GM23338 (cell line): ENCODE measurements around the gene FAM156B.
"Not testable (repeated sequence)": the region's sequence is repeated elsewhere in the genome, so short reads cannot be mapped to it uniquely, and the experiment has no call there.

Source experiments
- CREB1 ChIP-seq: fragments of 250-450 bp; sonication (Bioruptor Pico); IDR thresholded peaks from 2 replicates; pipeline ENCODE4 v1.5.0; 2020; ENCODE audit warnings: low read depth, mild to moderate bottlenecking, moderate library complexity
- EZH2 ChIP-seq: fragments of 200-600 bp; sonication (generic); IDR thresholded peaks from one replicate; pipeline ENCODE4 v1.8.0; 2017; ENCODE audit warnings: antibody characterized with exemption, mild to moderate bottlenecking, low read depth; ENCODE audit not compliant: unreplicated experiment
- EZH2phosphoT487 ChIP-seq: fragments of 200-600 bp; sonication (generic); IDR thresholded peaks from one replicate; pipeline ENCODE4 v1.8.1; 2018; ENCODE audit warnings: antibody characterized with exemption; ENCODE audit not compliant: unreplicated experiment
- JUNB ChIP-seq: IDR thresholded peaks from one replicate; pipeline ENCODE4 v1.6.1; 2016; ENCODE audit warnings: antibody characterized with exemption; ENCODE audit not compliant: unreplicated experiment
- NANOG ChIP-seq: IDR thresholded peaks from 2 replicates; pipeline ENCODE4 v1.6.1; 2016; ENCODE audit warnings: antibody characterized with exemption, borderline replicate concordance
- POLR2AphosphoS5 ChIP-seq: IDR thresholded peaks from 2 replicates; pipeline ENCODE4 v1.6.1; 2016; ENCODE audit warnings: antibody characterized with exemption, low read depth
- STAT1 ChIP-seq: IDR thresholded peaks from one replicate; pipeline ENCODE4 v1.6.1; 2016; ENCODE audit warnings: antibody characterized with exemption; ENCODE audit not compliant: unreplicated experiment
- ZNF114 ChIP-seq: fragments of 250-450 bp; sonication (Bioruptor Pico); IDR thresholded peaks from 2 replicates; pipeline ENCODE4 v1.5.0; 2020; ENCODE audit warnings: mild to moderate bottlenecking, moderate library complexity
- ZNF331 ChIP-seq: fragments of 250-450 bp; sonication (Bioruptor Pico); IDR thresholded peaks from 2 replicates; pipeline ENCODE4 v1.5.0; 2020; ENCODE audit warnings: low read depth, mild to moderate bottlenecking, moderate library complexity
- TF ChIP-seq, protein P1 (sequence below), 2 experiments: fragments of 200-600 bp in 1 of 2; sonication (generic) in 1 of 2; conservative IDR thresholded peaks; 2 replicates each; pipeline versions ENCODE4 v1.5.1 to v1.6.1; 2016 to 2017; ENCODE audit warnings: antibody characterized with exemption in 2 of 2, low read depth in 2 of 2, mild to moderate bottlenecking in 2 of 2, moderate library complexity in 1 of 2
- TF ChIP-seq, protein P2 (sequence below): IDR thresholded peaks from one replicate; pipeline ENCODE4 v1.6.1; 2018; ENCODE audit warnings: antibody characterized with exemption; ENCODE audit not compliant: unreplicated experiment
- TF ChIP-seq, protein P3 (sequence below): IDR thresholded peaks from 2 replicates; pipeline ENCODE4 v1.6.1; 2016; ENCODE audit warnings: antibody characterized with exemption

DNA sequence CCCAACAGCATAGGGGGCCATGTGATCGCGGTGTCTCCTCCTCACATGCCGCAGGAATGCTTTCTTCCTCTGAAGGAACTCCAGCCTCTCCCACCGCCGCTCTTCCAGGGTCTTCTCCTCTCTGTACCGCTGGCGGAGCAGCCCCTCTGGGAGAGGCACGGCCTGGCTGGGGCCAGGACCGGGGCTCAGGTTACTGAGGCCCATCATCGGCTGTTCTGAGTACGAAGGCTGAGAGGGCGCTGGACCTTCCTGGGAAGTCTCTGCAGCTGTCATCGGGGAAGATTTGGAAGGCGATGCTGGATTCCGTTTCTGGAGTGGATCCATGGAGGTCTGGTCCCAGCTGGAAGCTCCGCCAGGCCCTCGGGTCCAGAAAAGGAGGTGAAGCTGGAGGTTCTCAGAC, 51.1 kb downstream of the FAM156B start:
- TF ChIP-seq, protein P1, sequence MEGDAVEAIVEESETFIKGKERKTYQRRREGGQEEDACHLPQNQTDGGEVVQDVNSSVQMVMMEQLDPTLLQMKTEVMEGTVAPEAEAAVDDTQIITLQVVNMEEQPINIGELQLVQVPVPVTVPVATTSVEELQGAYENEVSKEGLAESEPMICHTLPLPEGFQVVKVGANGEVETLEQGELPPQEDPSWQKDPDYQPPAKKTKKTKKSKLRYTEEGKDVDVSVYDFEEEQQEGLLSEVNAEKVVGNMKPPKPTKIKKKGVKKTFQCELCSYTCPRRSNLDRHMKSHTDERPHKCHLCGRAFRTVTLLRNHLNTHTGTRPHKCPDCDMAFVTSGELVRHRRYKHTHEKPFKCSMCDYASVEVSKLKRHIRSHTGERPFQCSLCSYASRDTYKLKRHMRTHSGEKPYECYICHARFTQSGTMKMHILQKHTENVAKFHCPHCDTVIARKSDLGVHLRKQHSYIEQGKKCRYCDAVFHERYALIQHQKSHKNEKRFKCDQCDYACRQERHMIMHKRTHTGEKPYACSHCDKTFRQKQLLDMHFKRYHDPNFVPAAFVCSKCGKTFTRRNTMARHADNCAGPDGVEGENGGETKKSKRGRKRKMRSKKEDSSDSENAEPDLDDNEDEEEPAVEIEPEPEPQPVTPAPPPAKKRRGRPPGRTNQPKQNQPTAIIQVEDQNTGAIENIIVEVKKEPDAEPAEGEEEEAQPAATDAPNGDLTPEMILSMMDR (conservative IDR thresholded peaks at IDR 0.05; ENCODE audit: low read depth in 2 of 2): not testable (repeated sequence)
- not testable (repeated sequence) for TF ChIP-seq POLR2AphosphoS5; JUNB; EZH2; EZH2phosphoT487; CREB1 (CRISPR knock-in tag); STAT1; ZNF114 (CRISPR knock-in tag); NANOG; ZNF331 (CRISPR knock-in tag)
- TF ChIP-seq, protein P2, sequence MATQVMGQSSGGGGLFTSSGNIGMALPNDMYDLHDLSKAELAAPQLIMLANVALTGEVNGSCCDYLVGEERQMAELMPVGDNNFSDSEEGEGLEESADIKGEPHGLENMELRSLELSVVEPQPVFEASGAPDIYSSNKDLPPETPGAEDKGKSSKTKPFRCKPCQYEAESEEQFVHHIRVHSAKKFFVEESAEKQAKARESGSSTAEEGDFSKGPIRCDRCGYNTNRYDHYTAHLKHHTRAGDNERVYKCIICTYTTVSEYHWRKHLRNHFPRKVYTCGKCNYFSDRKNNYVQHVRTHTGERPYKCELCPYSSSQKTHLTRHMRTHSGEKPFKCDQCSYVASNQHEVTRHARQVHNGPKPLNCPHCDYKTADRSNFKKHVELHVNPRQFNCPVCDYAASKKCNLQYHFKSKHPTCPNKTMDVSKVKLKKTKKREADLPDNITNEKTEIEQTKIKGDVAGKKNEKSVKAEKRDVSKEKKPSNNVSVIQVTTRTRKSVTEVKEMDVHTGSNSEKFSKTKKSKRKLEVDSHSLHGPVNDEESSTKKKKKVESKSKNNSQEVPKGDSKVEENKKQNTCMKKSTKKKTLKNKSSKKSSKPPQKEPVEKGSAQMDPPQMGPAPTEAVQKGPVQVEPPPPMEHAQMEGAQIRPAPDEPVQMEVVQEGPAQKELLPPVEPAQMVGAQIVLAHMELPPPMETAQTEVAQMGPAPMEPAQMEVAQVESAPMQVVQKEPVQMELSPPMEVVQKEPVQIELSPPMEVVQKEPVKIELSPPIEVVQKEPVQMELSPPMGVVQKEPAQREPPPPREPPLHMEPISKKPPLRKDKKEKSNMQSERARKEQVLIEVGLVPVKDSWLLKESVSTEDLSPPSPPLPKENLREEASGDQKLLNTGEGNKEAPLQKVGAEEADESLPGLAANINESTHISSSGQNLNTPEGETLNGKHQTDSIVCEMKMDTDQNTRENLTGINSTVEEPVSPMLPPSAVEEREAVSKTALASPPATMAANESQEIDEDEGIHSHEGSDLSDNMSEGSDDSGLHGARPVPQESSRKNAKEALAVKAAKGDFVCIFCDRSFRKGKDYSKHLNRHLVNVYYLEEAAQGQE: not testable (repeated sequence)
- TF ChIP-seq, protein P3, sequence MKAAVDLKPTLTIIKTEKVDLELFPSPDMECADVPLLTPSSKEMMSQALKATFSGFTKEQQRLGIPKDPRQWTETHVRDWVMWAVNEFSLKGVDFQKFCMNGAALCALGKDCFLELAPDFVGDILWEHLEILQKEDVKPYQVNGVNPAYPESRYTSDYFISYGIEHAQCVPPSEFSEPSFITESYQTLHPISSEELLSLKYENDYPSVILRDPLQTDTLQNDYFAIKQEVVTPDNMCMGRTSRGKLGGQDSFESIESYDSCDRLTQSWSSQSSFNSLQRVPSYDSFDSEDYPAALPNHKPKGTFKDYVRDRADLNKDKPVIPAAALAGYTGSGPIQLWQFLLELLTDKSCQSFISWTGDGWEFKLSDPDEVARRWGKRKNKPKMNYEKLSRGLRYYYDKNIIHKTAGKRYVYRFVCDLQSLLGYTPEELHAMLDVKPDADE: not testable (repeated sequence)
